Measurements from ENCODE around the gene RNF215.

DNA sequence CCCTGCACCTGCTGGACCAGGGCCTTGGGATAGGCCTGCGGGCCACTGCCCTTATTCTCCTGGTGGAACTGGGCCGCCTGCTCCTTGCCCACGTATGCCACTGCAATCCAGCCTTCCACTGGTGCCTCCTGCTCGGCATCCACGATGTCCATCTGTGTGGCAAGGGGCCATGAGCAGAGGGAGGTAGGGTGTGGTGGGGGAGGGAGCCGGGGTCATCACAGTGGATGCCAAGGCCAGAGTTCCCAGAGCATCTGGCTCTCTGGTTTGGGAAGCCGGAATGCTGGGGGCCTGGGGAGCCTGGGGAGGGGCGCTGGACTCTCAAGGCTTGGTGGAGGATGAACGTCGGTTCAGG is 627 bp downstream of the RNF215 start:
- no peak for TF ChIP-seq POLR2AphosphoS5 (IDR thresholded peaks at IDR 0.05; ENCODE audit: low read depth)
- TF ChIP-seq, protein P1, sequence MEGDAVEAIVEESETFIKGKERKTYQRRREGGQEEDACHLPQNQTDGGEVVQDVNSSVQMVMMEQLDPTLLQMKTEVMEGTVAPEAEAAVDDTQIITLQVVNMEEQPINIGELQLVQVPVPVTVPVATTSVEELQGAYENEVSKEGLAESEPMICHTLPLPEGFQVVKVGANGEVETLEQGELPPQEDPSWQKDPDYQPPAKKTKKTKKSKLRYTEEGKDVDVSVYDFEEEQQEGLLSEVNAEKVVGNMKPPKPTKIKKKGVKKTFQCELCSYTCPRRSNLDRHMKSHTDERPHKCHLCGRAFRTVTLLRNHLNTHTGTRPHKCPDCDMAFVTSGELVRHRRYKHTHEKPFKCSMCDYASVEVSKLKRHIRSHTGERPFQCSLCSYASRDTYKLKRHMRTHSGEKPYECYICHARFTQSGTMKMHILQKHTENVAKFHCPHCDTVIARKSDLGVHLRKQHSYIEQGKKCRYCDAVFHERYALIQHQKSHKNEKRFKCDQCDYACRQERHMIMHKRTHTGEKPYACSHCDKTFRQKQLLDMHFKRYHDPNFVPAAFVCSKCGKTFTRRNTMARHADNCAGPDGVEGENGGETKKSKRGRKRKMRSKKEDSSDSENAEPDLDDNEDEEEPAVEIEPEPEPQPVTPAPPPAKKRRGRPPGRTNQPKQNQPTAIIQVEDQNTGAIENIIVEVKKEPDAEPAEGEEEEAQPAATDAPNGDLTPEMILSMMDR (IDR thresholded peaks at IDR 0.05; ENCODE audit: insufficient read depth, low read length), result no peak

Data from HL-60 (cell line).